Gastrocnemius medialis (tissue), 4 donors: ENCODE data around the gene TBX3.

Experiments
- POLR2A ChIP-seq, 2 donors: fragments of 450-650 bp; IDR thresholded peaks; one replicate each; pipeline ENCODE4 v1.6.1; 2017; ENCODE audit warnings: antibody characterized with exemption in 2 of 2, mild to moderate bottlenecking in 2 of 2, moderate library complexity in 2 of 2
- TF ChIP-seq, protein P1 (sequence below), 5 experiments: fragments of 450-650 bp in 3 of 5; fragments of 200-600 bp in 2 of 5; sonication (generic) in 2 of 5; IDR thresholded peaks in 4 of 5; conservative IDR thresholded peaks in 1 of 5; 1 replicate in 4 of 5; 2 replicates in 1 of 5; pipeline ENCODE4 v1.5.1; 2016 to 2019; ENCODE audit warnings: antibody characterized with exemption in 5 of 5, mild to moderate bottlenecking in 3 of 5, moderate library complexity in 3 of 5

DNA sequence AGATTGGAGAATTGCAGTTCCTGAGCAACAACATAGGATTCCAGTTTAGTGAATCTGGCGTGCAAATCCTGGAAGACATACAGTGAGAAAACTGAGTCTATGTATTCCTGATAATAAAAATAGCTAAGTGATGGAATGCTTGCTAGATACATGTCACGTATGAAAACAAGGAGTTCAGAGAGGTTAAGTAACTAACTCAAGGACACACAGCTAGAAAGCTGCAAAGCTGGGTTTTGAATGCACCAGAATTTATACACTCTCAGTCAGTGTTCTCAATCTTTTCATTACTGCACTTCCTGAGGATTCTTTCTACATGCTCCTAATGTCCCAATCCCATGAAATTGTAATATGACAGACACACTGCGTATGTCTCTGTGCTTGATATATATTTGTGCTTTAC is 35.3 kb downstream of the TBX3 start:
- TF ChIP-seq, protein P1, sequence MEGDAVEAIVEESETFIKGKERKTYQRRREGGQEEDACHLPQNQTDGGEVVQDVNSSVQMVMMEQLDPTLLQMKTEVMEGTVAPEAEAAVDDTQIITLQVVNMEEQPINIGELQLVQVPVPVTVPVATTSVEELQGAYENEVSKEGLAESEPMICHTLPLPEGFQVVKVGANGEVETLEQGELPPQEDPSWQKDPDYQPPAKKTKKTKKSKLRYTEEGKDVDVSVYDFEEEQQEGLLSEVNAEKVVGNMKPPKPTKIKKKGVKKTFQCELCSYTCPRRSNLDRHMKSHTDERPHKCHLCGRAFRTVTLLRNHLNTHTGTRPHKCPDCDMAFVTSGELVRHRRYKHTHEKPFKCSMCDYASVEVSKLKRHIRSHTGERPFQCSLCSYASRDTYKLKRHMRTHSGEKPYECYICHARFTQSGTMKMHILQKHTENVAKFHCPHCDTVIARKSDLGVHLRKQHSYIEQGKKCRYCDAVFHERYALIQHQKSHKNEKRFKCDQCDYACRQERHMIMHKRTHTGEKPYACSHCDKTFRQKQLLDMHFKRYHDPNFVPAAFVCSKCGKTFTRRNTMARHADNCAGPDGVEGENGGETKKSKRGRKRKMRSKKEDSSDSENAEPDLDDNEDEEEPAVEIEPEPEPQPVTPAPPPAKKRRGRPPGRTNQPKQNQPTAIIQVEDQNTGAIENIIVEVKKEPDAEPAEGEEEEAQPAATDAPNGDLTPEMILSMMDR (IDR thresholded peaks at IDR 0.05 in 4 of 5, conservative IDR thresholded peaks at IDR 0.05 in 1 of 5), result no peak
- TF ChIP-seq POLR2A (IDR thresholded peaks at IDR 0.05), result no peak
